UCSD-AML1 (cell line): ENCODE measurements around the gene PLA2G3.
"Not testable (repeated sequence)": the region's sequence is repeated elsewhere in the genome, so short reads cannot be mapped to it uniquely, and the experiment has no call there.

Experiments used
- DNase-seq: peaks from one replicate; lab custom pipeline; 2025; ENCODE audit not compliant: unreplicated experiment; lab: John Stamatoyannopoulos, UW

Gene PLA2G3

GRCh38 chr22:31139866-31140716, at the start of gene PLA2G3:
Gene PLA2G3 (minus strand): TSS chr22:31140508. CDS start chr22:31140354, 154 bp downstream.
- no peak for DNase-seq

- DNase-seq, result no peak
Observed at GRCh38 chr22:31187627-31188026, 47.3 kb upstream of the PLA2G3 start.

GRCh38 chr22:31185056-31185455, 44.7 kb upstream of the PLA2G3 start:
- no peak for DNase-seq

GRCh38 chr22:31184015-31184414, 43.7 kb upstream of the PLA2G3 start:
- DNase-seq, result no peak

- no peak for DNase-seq
Observed at GRCh38 chr22:31179345-31179744, 39.0 kb upstream of the PLA2G3 start.

GRCh38 chr22:31178859-31179258, 38.6 kb upstream of the PLA2G3 start:
- no peak for DNase-seq

GRCh38 chr22:31177420-31178162, 37.3 kb upstream of the PLA2G3 start:
- no peak for DNase-seq

GRCh38 chr22:31176923-31177322, 36.6 kb upstream of the PLA2G3 start:
- DNase-seq, result no peak

GRCh38 chr22:31173386-31174145, 33.3 kb upstream of the PLA2G3 start:
- DNase-seq, result no peak

- DNase-seq, result not testable (repeated sequence)
Observed at GRCh38 chr22:31171734-31172133, 31.4 kb upstream of the PLA2G3 start.

GRCh38 chr22:31170971-31171370, 30.7 kb upstream of the PLA2G3 start:
- no peak for DNase-seq

GRCh38 chr22:31162015-31162765, 21.9 kb upstream of the PLA2G3 start:
- DNase-seq, result no peak

GRCh38 chr22:31161386-31161785, 21.1 kb upstream of the PLA2G3 start:
- DNase-seq, result no peak

- no peak for DNase-seq
Observed at GRCh38 chr22:31160328-31160978, 20.1 kb upstream of the PLA2G3 start.

GRCh38 chr22:31155422-31155821, 15.1 kb upstream of the PLA2G3 start:
- no peak for DNase-seq

GRCh38 chr22:31154975-31155374, 14.7 kb upstream of the PLA2G3 start:
- DNase-seq, result no peak

GRCh38 chr22:31153357-31153756, 13.0 kb upstream of the PLA2G3 start:
- no peak for DNase-seq

- no peak for DNase-seq
Observed at GRCh38 chr22:31151872-31152271, 11.6 kb upstream of the PLA2G3 start.

GRCh38 chr22:31150615-31151014, 10.3 kb upstream of the PLA2G3 start:
- no peak for DNase-seq

GRCh38 chr22:31148953-31149627, 8.8 kb upstream of the PLA2G3 start:
- DNase-seq, result peak; percentile 66
